ENCODE data around the gene TSGA10.
"Not testable (repeated sequence)": the region's sequence is repeated elsewhere in the genome, so short reads cannot be mapped to it uniquely, and the experiment has no call there.

The TSGA10 gene

DNA sequence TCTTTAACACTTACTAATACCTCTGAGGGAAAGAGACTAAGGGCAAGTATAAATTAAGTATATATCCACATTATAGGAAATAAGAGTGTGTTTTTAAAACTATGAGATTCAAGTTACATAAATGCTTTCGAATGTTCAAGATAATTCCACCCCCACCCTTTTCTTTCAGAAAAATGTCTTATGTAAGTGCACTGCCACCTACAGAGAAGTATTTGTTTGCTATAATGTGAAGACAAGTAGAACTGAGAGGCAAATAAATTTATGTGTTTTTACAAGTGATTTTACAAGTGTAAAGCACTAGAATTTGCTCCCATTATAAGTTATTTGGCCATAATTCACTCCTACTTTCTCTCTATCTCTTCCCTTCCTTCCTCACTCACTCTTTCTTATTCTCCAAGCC, 118.8 kb downstream of the TSGA10 start:
- TF ChIP-seq, protein P1, sequence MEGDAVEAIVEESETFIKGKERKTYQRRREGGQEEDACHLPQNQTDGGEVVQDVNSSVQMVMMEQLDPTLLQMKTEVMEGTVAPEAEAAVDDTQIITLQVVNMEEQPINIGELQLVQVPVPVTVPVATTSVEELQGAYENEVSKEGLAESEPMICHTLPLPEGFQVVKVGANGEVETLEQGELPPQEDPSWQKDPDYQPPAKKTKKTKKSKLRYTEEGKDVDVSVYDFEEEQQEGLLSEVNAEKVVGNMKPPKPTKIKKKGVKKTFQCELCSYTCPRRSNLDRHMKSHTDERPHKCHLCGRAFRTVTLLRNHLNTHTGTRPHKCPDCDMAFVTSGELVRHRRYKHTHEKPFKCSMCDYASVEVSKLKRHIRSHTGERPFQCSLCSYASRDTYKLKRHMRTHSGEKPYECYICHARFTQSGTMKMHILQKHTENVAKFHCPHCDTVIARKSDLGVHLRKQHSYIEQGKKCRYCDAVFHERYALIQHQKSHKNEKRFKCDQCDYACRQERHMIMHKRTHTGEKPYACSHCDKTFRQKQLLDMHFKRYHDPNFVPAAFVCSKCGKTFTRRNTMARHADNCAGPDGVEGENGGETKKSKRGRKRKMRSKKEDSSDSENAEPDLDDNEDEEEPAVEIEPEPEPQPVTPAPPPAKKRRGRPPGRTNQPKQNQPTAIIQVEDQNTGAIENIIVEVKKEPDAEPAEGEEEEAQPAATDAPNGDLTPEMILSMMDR (IDR thresholded peaks at IDR 0.05; ENCODE audit: low read depth, low read length, missing control alignments), result no peak
- no peak for DNase-seq (ENCODE audit: low read depth)
- in situ Hi-C loops (cut with HindIII; ENCODE audit: low sequenced_read_pairs), result no loop called here

DNA sequence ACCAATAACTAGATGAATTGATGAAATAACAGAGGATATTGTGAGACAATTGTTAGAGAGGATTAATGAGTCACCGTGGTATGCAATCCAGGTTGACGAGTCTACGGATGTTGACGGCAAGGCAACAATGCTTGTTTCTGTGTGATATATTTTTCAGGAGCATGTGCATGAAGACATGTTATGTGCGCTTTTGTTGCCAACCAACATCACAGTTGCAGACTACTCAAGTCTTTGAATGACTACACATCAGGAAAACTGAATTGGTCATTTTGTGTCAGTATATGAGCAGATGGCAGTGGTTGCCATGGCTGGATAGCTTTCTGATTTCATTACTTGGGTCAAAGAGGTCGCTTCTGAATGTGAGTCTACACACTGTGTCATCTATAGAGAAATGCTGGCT, 122.0 kb downstream of the TSGA10 start:
- in situ Hi-C loops (cut with HindIII; ENCODE audit: low sequenced_read_pairs), result no loop called here
- DNase-seq (ENCODE audit: low read depth), result no peak
- H3K4me3 ChIP-seq (ENCODE audit: low read depth, low read length), result no peak overlapping the region
- TF ChIP-seq, protein P1 (IDR thresholded peaks at IDR 0.05; ENCODE audit: low read depth, low read length, missing control alignments), result no peak

More for the DNA sequence above, 118.8 kb downstream of the TSGA10 start:
- no peak overlapping the region for H3K4me3 ChIP-seq (ENCODE audit: low read depth, low read length)

DNA sequence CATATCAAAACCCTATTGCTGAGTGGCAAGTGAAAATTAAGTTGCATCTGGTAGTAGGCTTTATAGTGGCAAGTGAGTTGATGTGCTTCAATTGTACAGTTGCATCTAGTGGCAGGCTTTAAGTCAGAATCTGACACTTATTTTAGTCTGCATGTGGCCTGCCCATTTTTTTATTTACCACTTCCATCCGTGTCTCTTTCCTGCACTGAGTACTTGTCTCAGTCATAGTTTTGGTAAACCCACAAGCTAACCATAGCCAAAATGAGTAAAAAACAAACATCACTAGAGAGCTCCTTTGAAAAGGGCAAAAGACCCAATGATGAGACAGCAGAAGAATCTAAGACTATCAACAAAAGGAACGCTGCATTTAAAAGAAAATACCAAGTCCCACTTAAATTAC, 122.7 kb downstream of the TSGA10 start:
- no peak overlapping the region for H3K4me3 ChIP-seq (ENCODE audit: low read depth, low read length)
- in situ Hi-C loops (cut with HindIII; ENCODE audit: low sequenced_read_pairs), result no loop called here
- DNase-seq (ENCODE audit: low read depth), result no peak
- TF ChIP-seq, protein P1 (IDR thresholded peaks at IDR 0.05; ENCODE audit: low read depth, low read length, missing control alignments), result no peak

DNA sequence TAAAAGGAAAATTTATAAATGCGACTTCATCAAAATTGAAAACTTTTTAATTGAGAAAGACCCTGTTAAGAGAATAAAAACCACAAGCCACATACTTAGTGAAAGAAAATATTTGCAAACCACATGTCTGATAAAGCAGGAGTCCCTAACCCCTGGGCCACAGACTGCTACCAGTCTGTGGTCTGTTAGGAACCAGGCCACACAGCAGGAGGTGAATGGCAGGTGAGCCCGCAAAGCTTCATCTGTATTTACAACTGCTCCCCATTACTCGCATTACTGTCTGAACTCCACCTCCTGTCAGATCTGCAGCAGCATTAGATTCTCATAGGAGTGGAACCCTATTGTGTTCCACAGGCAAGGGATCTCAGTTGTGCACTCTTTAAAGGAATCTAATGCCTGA, 123.3 kb downstream of the TSGA10 start:
- no peak overlapping the region for H3K4me3 ChIP-seq (ENCODE audit: low read depth, low read length)
- no peak for DNase-seq (ENCODE audit: low read depth)
- in situ Hi-C loops (cut with HindIII; ENCODE audit: low sequenced_read_pairs), result no loop called here
- TF ChIP-seq, protein P1 (IDR thresholded peaks at IDR 0.05; ENCODE audit: low read depth, low read length, missing control alignments), result no peak

DNA sequence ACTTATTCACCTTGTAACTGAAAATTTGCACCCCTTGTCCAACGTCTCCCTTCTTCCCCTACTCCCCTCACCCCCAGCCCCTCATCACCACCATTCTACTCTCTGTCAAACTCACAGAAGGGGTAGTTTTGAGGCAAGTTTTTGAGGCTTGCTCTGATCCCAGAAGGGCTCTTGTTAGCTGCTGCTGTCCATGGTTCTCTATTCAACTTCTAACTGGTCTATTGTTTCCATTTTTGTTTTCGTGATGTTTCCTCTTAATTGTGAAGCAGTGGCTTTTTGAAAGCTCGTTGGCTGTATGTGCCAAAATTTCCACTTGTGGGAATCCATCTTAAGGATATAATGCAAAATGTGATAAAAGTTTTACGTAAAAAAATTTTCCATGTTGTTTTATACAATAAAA, 126.2 kb downstream of the TSGA10 start:
- no peak for DNase-seq (ENCODE audit: low read depth)
- TF ChIP-seq, protein P1 (IDR thresholded peaks at IDR 0.05; ENCODE audit: low read depth, low read length, missing control alignments), result no peak
- no peak overlapping the region for H3K4me3 ChIP-seq (ENCODE audit: low read depth, low read length)
- in situ Hi-C loops (cut with HindIII; ENCODE audit: low sequenced_read_pairs), result no loop called here

DNA sequence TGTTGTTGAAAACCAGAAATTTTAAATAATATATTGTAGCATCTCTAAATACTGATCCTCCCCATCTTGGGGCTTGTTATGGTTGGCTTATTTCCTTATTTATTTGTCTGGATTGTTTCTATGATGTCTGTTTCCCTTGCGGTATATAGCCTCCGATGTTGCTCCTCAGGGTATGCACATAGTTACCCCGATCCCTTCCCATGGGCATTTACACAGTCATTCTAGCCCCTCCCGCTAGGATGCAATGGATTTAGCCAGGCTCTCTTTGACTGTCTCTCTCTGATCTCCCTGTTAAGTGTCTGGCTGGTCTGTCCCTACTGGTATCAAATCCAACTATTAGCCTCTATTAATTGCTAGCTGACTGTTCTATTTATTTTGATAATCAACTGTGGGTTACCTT, 126.9 kb downstream of the TSGA10 start:
- DNase-seq (ENCODE audit: low read depth), result no peak
- H3K4me3 ChIP-seq (ENCODE audit: low read depth, low read length), result no peak overlapping the region
- in situ Hi-C loops (cut with HindIII; ENCODE audit: low sequenced_read_pairs), result no loop called here
- TF ChIP-seq, protein P1 (IDR thresholded peaks at IDR 0.05; ENCODE audit: low read depth, low read length, missing control alignments), result no peak

DNA sequence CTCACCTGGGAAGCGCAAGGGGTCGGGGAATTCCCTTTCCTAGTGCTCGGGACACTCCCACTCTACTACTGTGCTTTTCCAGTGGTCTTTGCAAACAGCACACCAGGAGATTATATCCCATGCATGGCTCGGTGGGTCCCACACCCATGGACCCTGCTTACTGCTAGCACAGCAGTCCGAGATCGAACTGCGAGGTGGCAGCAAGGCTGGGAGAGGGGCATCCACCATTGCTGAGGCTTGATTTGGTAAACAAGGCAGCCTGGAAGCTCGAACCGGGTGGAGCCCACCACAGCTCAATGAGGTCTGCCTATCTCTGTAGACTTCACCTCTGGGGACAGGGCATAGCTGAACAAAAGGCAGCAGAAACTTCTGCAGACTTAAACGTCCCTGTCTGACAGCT, 154.0 kb downstream of the TSGA10 start:
- TF ChIP-seq, protein P1 (IDR thresholded peaks at IDR 0.05; ENCODE audit: low read depth, low read length, missing control alignments), result no peak
- in situ Hi-C loops (cut with HindIII; ENCODE audit: low sequenced_read_pairs), result no loop called here
- no peak for DNase-seq (ENCODE audit: low read depth)
- H3K4me3 ChIP-seq (ENCODE audit: low read depth, low read length), result no peak overlapping the region

DNA sequence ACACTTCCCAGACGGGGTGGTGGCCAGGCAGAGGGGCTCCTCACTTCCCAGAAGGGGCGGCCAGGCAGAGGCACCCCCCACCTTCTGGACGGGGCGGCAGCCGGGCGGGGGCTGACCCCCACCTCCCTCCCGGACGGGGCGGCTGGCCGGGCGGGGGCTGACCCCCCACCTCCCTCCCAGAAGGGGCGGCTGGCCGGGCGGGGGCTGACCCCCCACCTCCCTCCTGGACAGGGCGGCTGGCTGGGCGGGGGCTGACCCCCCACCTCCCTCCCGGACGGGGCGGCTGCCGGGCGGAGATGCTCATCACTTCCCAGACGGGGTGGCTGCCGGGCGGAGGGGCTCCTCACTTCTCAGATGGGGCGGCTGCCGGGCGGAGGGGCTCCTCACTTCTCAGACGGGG, 166.0 kb downstream of the TSGA10 start:
- DNase-seq (ENCODE audit: low read depth); in situ Hi-C loops (cut with HindIII; ENCODE audit: low sequenced_read_pairs); H3K4me3 ChIP-seq (ENCODE audit: low read depth, low read length): not testable (repeated sequence)

Data from astrocyte of the cerebellum (primary cell).